Endodermal cell (in vitro differentiated cells): ENCODE data around the gene MYO5A. TPM values are rescaled to one million over a fixed set of nuclear protein-coding genes. Genes with fewer than 3 reads are reported as not detected.

ENCODE experiments used
- DNase-seq: peaks from one replicate; pipeline ENCODE4 v3.0.0-alpha.2; 2017
- H3K27ac ChIP-seq: 2 replicates; pipeline ENCODE4 v1.5.1; 2013; ENCODE audit warnings: mild to moderate bottlenecking, low read depth, low read length, moderate library complexity
- H3K27me3 ChIP-seq: 2 replicates; pipeline ENCODE4 v1.6.1; 2013; ENCODE audit warnings: mild to moderate bottlenecking, low read length, moderate library complexity; ENCODE audit not compliant: insufficient read depth, control insufficient read depth, poor library complexity, severe bottlenecking
- H3K36me3 ChIP-seq: 2 replicates; pipeline ENCODE4 v1.7.0; 2013; ENCODE audit warnings: mild to moderate bottlenecking, low read length, moderate library complexity; ENCODE audit not compliant: control insufficient read depth, insufficient read depth
- H3K4me1 ChIP-seq: one replicate; pipeline ENCODE4 v1.7.0; 2013; ENCODE audit warnings: low read length; ENCODE audit not compliant: control insufficient read depth, insufficient read depth
- H3K4me3 ChIP-seq: 2 replicates; pipeline ENCODE4 v1.5.1; 2013; ENCODE audit warnings: mild to moderate bottlenecking, low read length, moderate library complexity
- H3K9ac ChIP-seq: 2 replicates; pipeline ENCODE4 v1.6.1; 2013; ENCODE audit warnings: mild to moderate bottlenecking, low read length, moderate library complexity; ENCODE audit not compliant: poor library complexity, severe bottlenecking; ENCODE audit errors: extremely low read depth
- H3K9me3 ChIP-seq: 2 replicates; pipeline ENCODE4 v1.6.1; 2013; ENCODE audit warnings: mild to moderate bottlenecking, low read length, moderate library complexity; ENCODE audit not compliant: control insufficient read depth
- H3K27ac Mint-ChIP-seq: 2 replicates; pipeline ENCODE4 v1.8.0; 2020; ENCODE audit warnings: mixed read lengths
- H3K27me3 Mint-ChIP-seq: 2 replicates; pipeline ENCODE4 v1.8.0; 2021; ENCODE audit warnings: mild to moderate bottlenecking, mixed read lengths; ENCODE audit not compliant: insufficient read depth
- H3K36me3 Mint-ChIP-seq: 2 replicates; pipeline ENCODE4 v1.8.0; 2020; ENCODE audit warnings: low read depth, mixed read lengths
- H3K4me1 Mint-ChIP-seq: 2 replicates; pipeline ENCODE4 v1.8.0; 2020; ENCODE audit warnings: mixed read lengths
- H3K4me3 Mint-ChIP-seq: 2 replicates; pipeline ENCODE4 v1.8.0; 2020; ENCODE audit warnings: mild to moderate bottlenecking, moderate library complexity, mixed read lengths
- H3K9me3 Mint-ChIP-seq: 2 replicates; pipeline ENCODE4 v1.8.0; 2020; ENCODE audit warnings: mild to moderate bottlenecking, mixed read lengths
- CTCF ChIP-seq: fragments of 200-600 bp; sonication (generic); conservative IDR thresholded peaks from 2 replicates; pipeline ENCODE4 v1.5.0; 2021; ENCODE audit warnings: antibody characterized with exemption, mild to moderate bottlenecking
- WGBS, 2 experiments: methylation state at CpG; one replicate each; pipeline versions ENCODE4 v1.1.5 to v1.1.7; 2013; ENCODE audit warnings: missing lambda C conversion rate in 2 of 2, mixed read lengths in 1 of 2; ENCODE audit not compliant: insufficient coverage in 1 of 2, insufficient read length in 1 of 2; 5-methylcytosine and 5-hydroxymethylcytosine counted together
- total RNA-seq, 2 donors: library from RNA; stranded (reverse); fragmentation: NEBNext Ultra II Directional in 1 of 2; extraction: Animal tissue kit (Norgen Biotek cat#: 25700) in 1 of 2; gene quantifications; 2 replicates in 1 of 2; 3 replicates in 1 of 2; pipeline ENCODE4 v1.2.1, GENCODE V29; 2021

The MYO5A gene
- total RNA-seq, 2 donors from 2014 or later = 10.0 to 13.1 TPM

- Histone ChIP-seq H3K9ac (no peak overlapping the region), H3K4me1 (no peaks in the 10 kb centered on the region), H3K27ac (no peak overlapping the region), H3K27me3 (no peaks in the 10 kb centered on the region), H3K36me3 (no peaks in the 10 kb centered on the region), H3K4me3 (no peak overlapping the region), H3K9me3 (no peaks in the 10 kb centered on the region)
- H3K27ac Mint-ChIP-seq = no peak overlapping the region
- H3K27me3 Mint-ChIP-seq = no peaks in the 10 kb centered on the region
- WGBS, 2 experiments = 83 to 94% methylated on average over 2 of the region's 2 CpGs
- no peaks in the 10 kb centered on the region for H3K4me1 Mint-ChIP-seq
- no peak for TF ChIP-seq CTCF
- no peak overlapping the region for H3K4me3 Mint-ChIP-seq
- DNase-seq = no peak
- H3K9me3 Mint-ChIP-seq = no peaks in the 10 kb centered on the region
- H3K36me3 Mint-ChIP-seq = peaks cover 3% of the 10 kb centered on the region
These were observed 122.1 kb downstream of the MYO5A start for GRCh38 chr15:52406601-52407000.

- Histone ChIP-seq H3K9me3 (no peaks in the 10 kb centered on the region), H3K36me3 (no peaks in the 10 kb centered on the region), H3K27ac (no peak overlapping the region), H3K27me3 (no peaks in the 10 kb centered on the region), H3K4me3 (no peak overlapping the region), H3K4me1 (no peaks in the 10 kb centered on the region), H3K9ac (no peak overlapping the region)
- Mint-ChIP-seq H3K27ac (no peak overlapping the region), H3K4me3 (no peak overlapping the region), H3K36me3 (peaks cover 3% of the 10 kb centered on the region), H3K27me3 (no peaks in the 10 kb centered on the region), H3K4me1 (no peaks in the 10 kb centered on the region), H3K9me3 (no peaks in the 10 kb centered on the region)
- 93 to 100% methylated on average over 1 to 3 of the region's 3 CpGs for WGBS, 2 experiments
- DNase-seq = no peak
- no peak for TF ChIP-seq CTCF
These were observed 122.8 kb downstream of the MYO5A start for GRCh38 chr15:52405856-52406255.

GRCh38 chr15:52397118-52397517, 131.6 kb downstream of the MYO5A start:
- Histone ChIP-seq H3K27ac (no peak overlapping the region), H3K36me3 (no peaks in the 10 kb centered on the region), H3K4me1 (peaks cover 11% of the 10 kb centered on the region), H3K4me3 (no peak overlapping the region), H3K27me3 (no peaks in the 10 kb centered on the region), H3K9ac (no peak overlapping the region), H3K9me3 (no peaks in the 10 kb centered on the region)
- DNase-seq = no peak
- H3K9me3 Mint-ChIP-seq = no peaks in the 10 kb centered on the region
- H3K27me3 Mint-ChIP-seq = no peaks in the 10 kb centered on the region
- no peak for TF ChIP-seq CTCF
- H3K27ac Mint-ChIP-seq = no peak overlapping the region
- H3K4me3 Mint-ChIP-seq = no peak overlapping the region
- H3K4me1 Mint-ChIP-seq = peaks cover 26% of the 10 kb centered on the region
- 88 to 91% methylated on average over 4 to 5 of the region's 5 CpGs for WGBS, 2 experiments
- H3K36me3 Mint-ChIP-seq = no peaks in the 10 kb centered on the region
